Left lung (tissue), 10 donors: Measurements from ENCODE around the gene RPL19. TPM values are rescaled to one million over a fixed set of nuclear protein-coding genes. Genes with fewer than 3 reads are reported as not detected.

Experiments
- ATAC-seq: fragments of 200-7000 bp; cut with Tn5 transposase; one replicate; pipeline ENCODE4 v1.9.1; 2020; ENCODE audit warnings: moderate library complexity
- DNase-seq, 4 donors: peaks; one replicate each; pipeline ENCODE4 v3.0.0-alpha.2; 2013 to 2020
- H3K27ac ChIP-seq, 2 donors: fragments of 200-600 bp; sonication (generic) in 1 of 2; one replicate each; pipeline versions ENCODE4 v1.5.0 to v1.8.0; 2020 to 2021
- H3K27me3 ChIP-seq, 2 donors: fragments of 200-600 bp; sonication (generic) in 1 of 2; one replicate each; pipeline versions ENCODE4 v1.5.0 to v1.8.0; 2020 to 2021
- H3K36me3 ChIP-seq, 2 donors: fragments of 200-600 bp; sonication (generic) in 1 of 2; one replicate each; pipeline versions ENCODE4 v1.5.0 to v1.8.0; 2020 to 2021
- H3K4me1 ChIP-seq, 2 donors: fragments of 200-600 bp; one replicate each; pipeline ENCODE4 v1.8.0; 2021
- H3K4me3 ChIP-seq, 2 donors: fragments of 200-600 bp; sonication (generic) in 1 of 2; one replicate each; pipeline versions ENCODE4 v1.5.0 to v1.8.0; 2020 to 2021; ENCODE audit warnings: mild to moderate bottlenecking in 1 of 2
- H3K9me3 ChIP-seq, 2 donors: fragments of 200-600 bp; sonication (generic) in 1 of 2; one replicate each; pipeline versions ENCODE4 v1.5.0 to v1.8.0; 2020 to 2021
- CTCF ChIP-seq, 2 donors: fragments of 200-600 bp; sonication (generic) in 1 of 2; IDR thresholded peaks; one replicate each; pipeline versions ENCODE4 v1.5.0 to v1.8.0; 2021; ENCODE audit warnings: antibody characterized with exemption in 2 of 2
- intact Hi-C, 2 donors: fragments of 100-400 bp; cut with DNase I; formaldehyde crosslinking; loops; one replicate each; pipeline versions ENCODE4 v1.11.2 to v1.14.2; 2022
- polyA plus RNA-seq, 6 donors: library from polyadenylated mRNA; unstranded; fragments of 120-200 nt; gene quantifications; one replicate each; pipeline ENCODE4 v1.2.1, GENCODE V29; 2013; ENCODE audit not compliant: insufficient read length in 6 of 6
- total RNA-seq, 2 donors: library from RNA; stranded (reverse); fragmentation: NEBNext Ultra II Directional; extraction: Animal tissue kit (Norgen Biotek cat#: 25700); gene quantifications; one replicate each; pipeline ENCODE4 v1.2.1, GENCODE V29; 2021
- donor health status: DM: no; HTN: yes; CAD: no.
- donor health status: DM: no; HTN: no; CAD: no.

RPL19 gene
- total and polyA plus RNA-seq, 8 donors = 1,286 to 2,452 (median 2,096) TPM

GRCh38 chr17:39240631-39241030 lies 40.5 kb downstream of the RPL19 start:
- Histone ChIP-seq H3K36me3 (no peaks in the 10 kb centered on the region), H3K9me3 (no peaks in the 10 kb centered on the region), H3K4me1 (peaks cover 2 to 17% of the 10 kb centered on the region in 2 donors), H3K27me3 (peaks cover 0 to 61% of the 10 kb centered on the region in 2 donors), H3K4me3 (no peak overlapping the region), H3K27ac (no peak overlapping the region)
- no peak for ATAC-seq
- no peak for DNase-seq
- intact Hi-C loops = loop anchor here in 1 of 2 donors (5.0 kb wide), 1 partner anchor 258 kb away; no protein-coding TSS in a partner anchor
- TF ChIP-seq CTCF (IDR thresholded peaks at IDR 0.05) = no peak

DNA sequence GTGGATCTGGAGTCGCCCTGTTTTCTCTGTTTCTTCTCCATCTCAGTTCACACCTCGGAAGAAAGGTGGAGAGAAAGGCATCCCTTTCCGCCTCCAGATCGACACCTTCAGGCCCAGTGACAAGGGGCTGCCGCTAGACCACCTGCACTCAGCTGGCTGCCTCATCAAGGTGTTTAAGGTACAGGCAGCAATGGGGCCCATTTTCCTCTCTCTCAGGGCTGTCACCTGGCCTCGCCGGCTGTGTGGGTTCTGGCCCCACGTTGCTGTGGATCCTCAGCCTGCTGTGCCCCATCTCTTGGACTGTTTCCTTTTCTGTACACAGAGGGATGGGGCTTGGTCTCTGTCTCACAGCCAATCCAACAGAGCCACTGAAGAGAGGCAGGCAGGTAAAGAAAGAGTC lies 43.1 kb downstream of the RPL19 start:
- Histone ChIP-seq H3K4me1 (peaks cover 2 to 17% of the 10 kb centered on the region in 2 donors), H3K4me3 (no peak overlapping the region), H3K9me3 (no peaks in the 10 kb centered on the region), H3K27ac (no peak overlapping the region), H3K36me3 (no peaks in the 10 kb centered on the region), H3K27me3 (peaks cover 0 to 57% of the 10 kb centered on the region in 2 donors)
- no peak for ATAC-seq
- TF ChIP-seq CTCF (IDR thresholded peaks at IDR 0.05) = no peak
- intact Hi-C loops = loop anchor here in 1 of 2 donors (5.0 kb wide), 1 partner anchor 261 kb away; no protein-coding TSS in a partner anchor
- DNase-seq = no peak

GRCh38 chr17:39244016-39244599 lies 44.0 kb downstream of the RPL19 start:
- no peak for ATAC-seq
- no peak overlapping the region for H3K4me3 ChIP-seq

GRCh38 chr17:39244600-39245570 lies 44.8 kb downstream of the RPL19 start:
- intact Hi-C loops = loop anchor here in 1 of 2 donors (5.0 kb wide), 1 partner anchor 263 kb away; no protein-coding TSS in a partner anchor

More at GRCh38 chr17:39244016-39244599, 44.0 kb downstream of the RPL19 start:
- no peak for DNase-seq
- H3K9me3 ChIP-seq = no peaks in the 10 kb centered on the region
- intact Hi-C loops = loop anchor here in 1 of 2 donors (5.0 kb wide), 1 partner anchor 262 kb away; no protein-coding TSS in a partner anchor
- peaks cover 2 to 10% of the 10 kb centered on the region in 2 donors for H3K4me1 ChIP-seq
- H3K27ac ChIP-seq = no peak overlapping the region
- no peaks in the 10 kb centered on the region for H3K36me3 ChIP-seq
- peaks cover 0 to 47% of the 10 kb centered on the region in 2 donors for H3K27me3 ChIP-seq
- no peak for TF ChIP-seq CTCF (IDR thresholded peaks at IDR 0.05)

More at GRCh38 chr17:39244600-39245570, 44.8 kb downstream of the RPL19 start:
- Histone ChIP-seq H3K4me3 (no peak overlapping the region), H3K36me3 (no peaks in the 10 kb centered on the region), H3K9me3 (no peaks in the 10 kb centered on the region), H3K27me3 (peaks cover 0 to 40% of the 10 kb centered on the region in 2 donors), H3K27ac (no peak overlapping the region), H3K4me1 (peaks cover 2 to 10% of the 10 kb centered on the region in 2 donors)
- DNase-seq (peak; percentile 74 to 91 (median 84)), ATAC-seq (peak; percentile 96)
- peak; percentile 93 to 95 for TF ChIP-seq CTCF (IDR thresholded peaks at IDR 0.05)
